HCT116 (cell line): ENCODE measurements around the gene NR2F1-AS1. TPM values are rescaled to one million over a fixed set of nuclear protein-coding genes. Genes with fewer than 3 reads are reported as not detected.

ENCODE experiments used
- ATAC-seq: fragments of 200-7000 bp; cut with Tn5 transposase; 2 replicates; pipeline ENCODE4 v1.9.1; 2020; ENCODE audit warnings: mild to moderate bottlenecking, moderate library complexity
- BruUV-seq: library from RNA; stranded (reverse); fragments of 400-500 nt; replicated peaks from 2 replicates; lab custom pipeline; 2021; lab: Mats Ljungman, UMichigan
- CTCF ChIA-PET: fragments of 300-600 bp; sonication (Branson Sonifier 250); formaldehyde crosslinking; loops from one replicate; lab custom pipeline; 2021; ENCODE audit warnings: antibody characterized with exemption; lab: Charles Lee
- POLR2A ChIA-PET: fragments of 300-600, 350-600 bp; sonication (Branson Sonifier 250); formaldehyde crosslinking; loops from one replicate; lab custom pipeline; 2021; ENCODE audit warnings: antibody characterized with exemption; lab: Charles Lee
- RAD21 ChIA-PET, 2 experiments: fragments of 300-600 bp; sonication (Branson Sonifier 250); formaldehyde crosslinking; loops; one replicate each; lab custom pipeline; 2023; ENCODE audit warnings: low total read pairs in 2 of 2; ENCODE audit not compliant: uncharacterized antibody in 2 of 2, unreplicated experiment in 2 of 2, low non-redundant PET in 1 of 2; lab: Charles Lee
- DNase-seq: peaks from one replicate; pipeline ENCODE4 v3.0.0-alpha.2; 2010; ENCODE audit warnings: low read depth, low spot score
- H2AFZ ChIP-seq: fragments of 200-600 bp; shearing (Covaris generic), sonication (generic); 2 replicates; pipeline ENCODE4 v1.6.1; 2017; ENCODE audit warnings: low read depth, mixed run types, mixed read lengths, antibody characterized with exemption, low read length; ENCODE audit not compliant: poor library complexity, severe bottlenecking
- H3K27ac ChIP-seq: 2 replicates; pipeline ENCODE4 v1.5.1; 2012; ENCODE audit warnings: low read depth, low read length
- H3K27me3 ChIP-seq: fragments of 200-600 bp; sonication (generic); 2 replicates; pipeline ENCODE4 v1.6.1; 2016; ENCODE audit warnings: mixed run types, low read length, mixed read lengths; ENCODE audit not compliant: insufficient read depth
- H3K36me3 ChIP-seq, 2 experiments: fragments of 200-500 bp in 1 of 2; fragments of 200-600 bp in 1 of 2; sonication (Bioruptor generic) in 1 of 2; sonication (generic) in 1 of 2; 2 replicates each; pipeline versions ENCODE4 v1.5.1 to v1.6.1; 2014 to 2016; ENCODE audit warnings: low read length in 2 of 2, inconsistent platforms in 1 of 2, mixed read lengths in 1 of 2, mixed run types in 1 of 2; ENCODE audit not compliant: insufficient read depth in 2 of 2, control insufficient read depth in 1 of 2
- H3K4me1 ChIP-seq, 2 experiments: fragments of 200-600 bp in 1 of 2; sonication (generic) in 1 of 2; 2 replicates each; pipeline versions ENCODE4 v1.5.1 to v1.6.1; 2012 to 2017; ENCODE audit warnings: low read length in 2 of 2, inconsistent platforms in 1 of 2, mild to moderate bottlenecking in 1 of 2, mixed read lengths in 1 of 2, mixed run types in 1 of 2, moderate library complexity in 1 of 2; ENCODE audit not compliant: insufficient read depth in 2 of 2, control insufficient read depth in 1 of 2
- H3K4me2 ChIP-seq: fragments of 200-600 bp; sonication (generic); 2 replicates; pipeline ENCODE4 v1.6.1; 2017; ENCODE audit warnings: mixed run types, low read length, mixed read lengths
- H3K4me3 ChIP-seq, 2 experiments: fragments of 200-600 bp in 1 of 2; sonication (generic) in 1 of 2; replicated peaks in 1 of 2; 2 replicates each; pipeline ENCODE4 v1.5.1; 2011 to 2016; ENCODE audit warnings: low read length in 2 of 2, control low read depth in 1 of 2, low read depth in 1 of 2, mild to moderate bottlenecking in 1 of 2, mixed read lengths in 1 of 2, mixed run types in 1 of 2
- H3K79me2 ChIP-seq: fragments of 200-600 bp; sonication (generic); 2 replicates; pipeline ENCODE4 v1.6.1; 2017; ENCODE audit warnings: mild to moderate bottlenecking, mixed run types, low read length, moderate library complexity, mixed read lengths; ENCODE audit not compliant: insufficient read depth
- H3K9ac ChIP-seq: fragments of 200-600 bp; sonication (generic); 2 replicates; pipeline ENCODE4 v1.6.1; 2016; ENCODE audit warnings: low read length, mixed read lengths
- H3K9me2 ChIP-seq: fragments of 200-600 bp; sonication (generic), shearing (Covaris generic); 2 replicates; pipeline ENCODE4 v1.6.1; 2017; ENCODE audit warnings: mixed run types, mild to moderate bottlenecking, moderate library complexity; ENCODE audit not compliant: insufficient read depth
- H3K9me3 ChIP-seq, 2 experiments: fragments of 200-500 bp in 1 of 2; fragments of 200-600 bp in 1 of 2; sonication (Bioruptor generic) in 1 of 2; sonication (generic) in 1 of 2; 2 replicates each; pipeline ENCODE4 v1.6.1; 2014 to 2017; ENCODE audit warnings: low read length in 2 of 2, mixed read lengths in 2 of 2, inconsistent platforms in 1 of 2, low read depth in 1 of 2, mild to moderate bottlenecking in 1 of 2, mixed run types in 1 of 2, moderate library complexity in 1 of 2; ENCODE audit not compliant: control insufficient read depth in 1 of 2, insufficient read depth in 1 of 2
- H4K20me1 ChIP-seq: fragments of 200-600 bp; sonication (generic), shearing (Covaris generic); 2 replicates; pipeline ENCODE4 v1.6.1; 2017; ENCODE audit warnings: mixed run types, mild to moderate bottlenecking, moderate library complexity; ENCODE audit not compliant: insufficient read depth
- CBX3 ChIP-seq: IDR thresholded peaks from 2 replicates; pipeline ENCODE4 v1.6.1; 2012; ENCODE audit warnings: low read depth
- CEBPB ChIP-seq: IDR thresholded peaks from 2 replicates; pipeline ENCODE4 v1.6.1; 2012; ENCODE audit warnings: low read depth
- EGR1 ChIP-seq: IDR thresholded peaks from 2 replicates; pipeline ENCODE4 v1.6.1; 2012; ENCODE audit warnings: low read depth
- ELF1 ChIP-seq: IDR thresholded peaks from 2 replicates; pipeline ENCODE4 v1.6.1; 2012; ENCODE audit warnings: low read depth, borderline replicate concordance
- EZH2 ChIP-seq: fragments of 200-600 bp; sonication (generic); IDR thresholded peaks from 2 replicates; pipeline ENCODE4 v1.6.1; 2017; ENCODE audit warnings: antibody characterized with exemption, mixed run types
- FOSL1 ChIP-seq: IDR thresholded peaks from 2 replicates; pipeline ENCODE4 v1.6.1; 2012; ENCODE audit warnings: low read depth
- POLR2A ChIP-seq: IDR thresholded peaks from 2 replicates; pipeline ENCODE4 v1.7.0; 2011; ENCODE audit warnings: borderline replicate concordance; ENCODE audit not compliant: insufficient read depth, insufficient read length; ENCODE audit errors: extremely low read depth
- RAD21 ChIP-seq: IDR thresholded peaks from 2 replicates; pipeline ENCODE4 v1.6.1; 2012; ENCODE audit warnings: low read depth, mild to moderate bottlenecking
- SP1 ChIP-seq: IDR thresholded peaks from 2 replicates; pipeline ENCODE4 v1.6.1; 2012; ENCODE audit warnings: low read depth
- SRF ChIP-seq: IDR thresholded peaks from 2 replicates; pipeline ENCODE4 v1.6.1; 2012; ENCODE audit warnings: low read depth
- TCF7L2 ChIP-seq: IDR thresholded peaks from 2 replicates; pipeline ENCODE4 v1.7.0; 2011; ENCODE audit warnings: borderline replicate concordance, inconsistent platforms; ENCODE audit not compliant: insufficient read depth, insufficient read length; ENCODE audit errors: extremely low read depth
- YY1 ChIP-seq: IDR thresholded peaks from 2 replicates; pipeline ENCODE4 v1.6.1; 2011; ENCODE audit warnings: low read length, low read depth, moderate library complexity, mild to moderate bottlenecking; ENCODE audit not compliant: insufficient replicate concordance; ENCODE audit errors: extremely low read depth
- ZNF274 ChIP-seq: fragments of 200-500 bp; sonication (Bioruptor generic); IDR thresholded peaks from 2 replicates; pipeline ENCODE4 v1.6.1; 2014; ENCODE audit warnings: mild to moderate bottlenecking, low read depth, low read length, inconsistent platforms
- intact Hi-C: fragments of 100-400 bp; cut with micrococcal nuclease; formaldehyde crosslinking; loops from 2 replicates; pipeline ENCODE4 v1.10.0; 2022
- total RNA-seq: library from RNA; stranded (reverse); gene quantifications from one replicate; pipeline ENCODE4 v1.2.1, GENCODE V29; 2021; ENCODE audit not compliant: unreplicated experiment
- TF ChIP-seq, protein P1 (sequence below): IDR thresholded peaks from 2 replicates; pipeline ENCODE4 v1.6.1; 2012; ENCODE audit warnings: low read depth

The NR2F1-AS1 gene
- total RNA-seq, 1 experiment from 2014 or later, result 20.1 TPM

DNA sequence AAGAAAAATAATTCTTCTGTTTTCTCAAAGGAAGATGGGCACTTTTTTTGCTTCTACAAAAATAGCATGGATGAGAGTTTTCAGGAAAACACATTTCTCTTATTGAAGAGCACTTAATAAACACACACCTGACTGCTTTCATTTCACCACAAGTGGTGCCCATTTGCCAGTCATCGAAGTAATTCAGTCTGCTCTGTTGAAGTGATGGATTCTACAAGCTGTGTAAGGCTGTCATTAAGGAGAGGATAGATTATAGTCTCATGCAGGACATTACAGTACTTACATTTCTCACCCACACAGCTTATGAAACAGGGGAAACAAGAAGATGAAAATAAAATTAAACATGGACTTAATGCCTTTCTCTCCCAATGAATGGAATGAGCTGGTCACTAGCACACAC lies 165.2 kb downstream of the NR2F1-AS1 start:
- H3K4me3 ChIP-seq, result no peak overlapping the region
- H4K20me1 ChIP-seq, result no peaks in the 10 kb centered on the region
- H2AFZ ChIP-seq, result no peak overlapping the region
- H3K79me2 ChIP-seq, result no peaks in the 10 kb centered on the region
- CTCF ChIA-PET, result no interaction called here
- intact Hi-C loops, result no loop called here
- POLR2A ChIA-PET, result no interaction called here
- ATAC-seq, result no peak
- no peak for TF ChIP-seq CEBPB
- no peak for TF ChIP-seq FOSL1
- TF ChIP-seq POLR2A, result no peak
- RAD21 ChIA-PET, result no interaction called here
- H3K27me3 ChIP-seq, result no peaks in the 10 kb centered on the region
- no peak overlapping the region for H3K27ac ChIP-seq
- H3K4me1 ChIP-seq, result peaks cover 0 to 5% of the 10 kb centered on the region in 2 experiments; a peak in 1 of 4 replicates
- no peaks in the 10 kb centered on the region for H3K9me3 ChIP-seq
- H3K9me2 ChIP-seq, result no peaks in the 10 kb centered on the region
- BruUV-seq, result no TSS peak
- H3K9ac ChIP-seq, result no peak overlapping the region
- DNase-seq, result no peak
- no peak overlapping the region for H3K4me2 ChIP-seq
- no peaks in the 10 kb centered on the region for H3K36me3 ChIP-seq

DNA sequence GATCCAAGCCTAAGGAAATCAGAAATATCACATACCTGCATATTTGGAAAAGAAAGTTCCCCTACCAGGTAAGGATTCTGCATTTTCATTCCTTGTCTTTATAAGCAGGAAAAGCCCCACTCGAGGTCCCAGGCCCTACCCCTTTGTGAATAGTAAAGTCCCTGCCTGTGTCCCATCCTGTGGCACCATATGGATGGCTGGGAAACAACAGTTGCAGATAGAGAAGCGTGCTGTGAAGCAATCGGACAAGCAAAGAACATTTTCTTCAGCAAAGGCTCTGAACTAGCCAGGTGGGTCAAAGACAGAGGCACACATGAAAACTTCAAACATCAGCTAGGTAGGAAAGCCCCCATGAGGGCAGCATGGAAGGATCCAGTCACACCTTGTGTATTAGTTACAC lies 169.3 kb downstream of the NR2F1-AS1 start:
- no peaks in the 10 kb centered on the region for H3K27me3 ChIP-seq
- ATAC-seq, result no peak
- no peaks in the 10 kb centered on the region for H3K36me3 ChIP-seq
- H3K9me3 ChIP-seq, result no peaks in the 10 kb centered on the region
- ChIA-PET POLR2A (no interaction called here), RAD21 (no interaction called here), CTCF (no interaction called here)
- TF ChIP-seq RAD21, result no peak
- TF ChIP-seq, protein P1, sequence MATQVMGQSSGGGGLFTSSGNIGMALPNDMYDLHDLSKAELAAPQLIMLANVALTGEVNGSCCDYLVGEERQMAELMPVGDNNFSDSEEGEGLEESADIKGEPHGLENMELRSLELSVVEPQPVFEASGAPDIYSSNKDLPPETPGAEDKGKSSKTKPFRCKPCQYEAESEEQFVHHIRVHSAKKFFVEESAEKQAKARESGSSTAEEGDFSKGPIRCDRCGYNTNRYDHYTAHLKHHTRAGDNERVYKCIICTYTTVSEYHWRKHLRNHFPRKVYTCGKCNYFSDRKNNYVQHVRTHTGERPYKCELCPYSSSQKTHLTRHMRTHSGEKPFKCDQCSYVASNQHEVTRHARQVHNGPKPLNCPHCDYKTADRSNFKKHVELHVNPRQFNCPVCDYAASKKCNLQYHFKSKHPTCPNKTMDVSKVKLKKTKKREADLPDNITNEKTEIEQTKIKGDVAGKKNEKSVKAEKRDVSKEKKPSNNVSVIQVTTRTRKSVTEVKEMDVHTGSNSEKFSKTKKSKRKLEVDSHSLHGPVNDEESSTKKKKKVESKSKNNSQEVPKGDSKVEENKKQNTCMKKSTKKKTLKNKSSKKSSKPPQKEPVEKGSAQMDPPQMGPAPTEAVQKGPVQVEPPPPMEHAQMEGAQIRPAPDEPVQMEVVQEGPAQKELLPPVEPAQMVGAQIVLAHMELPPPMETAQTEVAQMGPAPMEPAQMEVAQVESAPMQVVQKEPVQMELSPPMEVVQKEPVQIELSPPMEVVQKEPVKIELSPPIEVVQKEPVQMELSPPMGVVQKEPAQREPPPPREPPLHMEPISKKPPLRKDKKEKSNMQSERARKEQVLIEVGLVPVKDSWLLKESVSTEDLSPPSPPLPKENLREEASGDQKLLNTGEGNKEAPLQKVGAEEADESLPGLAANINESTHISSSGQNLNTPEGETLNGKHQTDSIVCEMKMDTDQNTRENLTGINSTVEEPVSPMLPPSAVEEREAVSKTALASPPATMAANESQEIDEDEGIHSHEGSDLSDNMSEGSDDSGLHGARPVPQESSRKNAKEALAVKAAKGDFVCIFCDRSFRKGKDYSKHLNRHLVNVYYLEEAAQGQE, result no peak
- no peak for TF ChIP-seq TCF7L2
- no peak for TF ChIP-seq SP1
- TF ChIP-seq ZNF274, result no peak
- no peak for TF ChIP-seq SRF
- TF ChIP-seq CBX3, result no peak
- TF ChIP-seq EZH2, result no peak
- no peak for TF ChIP-seq POLR2A
- TF ChIP-seq EGR1, result no peak
- no peak for TF ChIP-seq ELF1
- no peak for TF ChIP-seq YY1
- intact Hi-C loops, result no loop called here
- no peaks in the 10 kb centered on the region; a peak in 1 of 4 replicates for H3K4me1 ChIP-seq
- no peak overlapping the region for H2AFZ ChIP-seq
- no peak for DNase-seq
- no peak overlapping the region for H3K27ac ChIP-seq
- H3K9ac ChIP-seq, result no peak overlapping the region
- no peaks in the 10 kb centered on the region for H3K79me2 ChIP-seq
- H3K4me3 ChIP-seq, result no peak overlapping the region
- H4K20me1 ChIP-seq, result no peaks in the 10 kb centered on the region
- H3K9me2 ChIP-seq, result no peaks in the 10 kb centered on the region
- BruUV-seq, result no TSS peak
- H3K4me2 ChIP-seq, result no peak overlapping the region
